Stimulated activated CD8-positive, alpha-beta memory T cell treated with anti-CD3 and anti-CD28 coated beads, Interleukin-12 subunit alpha, Interleukin-12 subunit beta, amount 100 ng/mL, for 24 hours (primary cell): ENCODE results near the gene POLD1.
A peak's percentile ranks its signal among the peaks of the same experiment; 100 is the strongest.
"Not testable (repeated sequence)": the region's sequence is repeated elsewhere in the genome, so short reads cannot be mapped to it uniquely, and the experiment has no call there.

Experiments used
- DNase-seq: peaks from one replicate; pipeline ENCODE4 v3.0.0-alpha.2; 2020; ENCODE audit errors: extremely low read depth

Gene POLD1

DNA sequence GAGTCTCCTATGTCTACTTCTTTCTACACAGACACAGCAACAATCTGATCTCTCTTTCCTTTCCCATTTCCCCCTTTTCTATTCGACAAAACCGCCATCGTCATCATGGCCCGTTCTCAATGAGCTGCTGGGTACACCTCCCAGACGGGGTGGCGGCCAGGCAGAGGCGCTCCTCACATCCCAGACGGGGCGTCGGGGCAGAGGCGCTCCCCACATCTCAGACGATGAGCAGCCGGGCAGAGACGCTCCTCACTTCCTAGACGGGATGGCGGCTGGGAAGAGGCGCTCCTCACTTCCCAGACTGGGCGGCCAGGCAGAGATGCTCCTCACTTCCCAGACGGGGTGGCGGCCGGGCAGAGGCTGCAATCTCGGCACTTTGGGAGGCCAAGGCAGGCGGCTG lies 6.8 kb downstream of the POLD1 start:
- DNase-seq = not testable (repeated sequence)

DNA sequence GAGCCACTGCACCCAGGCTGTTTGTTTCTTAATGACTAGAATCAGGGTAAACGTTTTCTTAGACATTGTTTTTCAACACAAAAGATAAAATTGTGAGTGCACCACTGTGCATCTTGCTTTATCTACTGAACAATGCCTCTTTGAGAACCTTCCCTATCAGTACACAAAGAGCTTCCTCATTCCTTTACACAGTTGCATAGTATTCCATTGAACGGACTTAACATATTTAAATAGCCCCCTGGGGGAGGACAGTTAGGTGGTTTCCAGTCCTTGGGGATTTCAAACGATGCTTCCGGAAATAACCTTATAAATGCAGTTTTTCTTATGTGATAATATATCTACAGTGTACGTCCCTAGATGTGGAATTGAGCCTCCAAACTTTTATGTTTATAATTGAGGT lies 8.6 kb downstream of the POLD1 start:
- DNase-seq = no peak

DNA sequence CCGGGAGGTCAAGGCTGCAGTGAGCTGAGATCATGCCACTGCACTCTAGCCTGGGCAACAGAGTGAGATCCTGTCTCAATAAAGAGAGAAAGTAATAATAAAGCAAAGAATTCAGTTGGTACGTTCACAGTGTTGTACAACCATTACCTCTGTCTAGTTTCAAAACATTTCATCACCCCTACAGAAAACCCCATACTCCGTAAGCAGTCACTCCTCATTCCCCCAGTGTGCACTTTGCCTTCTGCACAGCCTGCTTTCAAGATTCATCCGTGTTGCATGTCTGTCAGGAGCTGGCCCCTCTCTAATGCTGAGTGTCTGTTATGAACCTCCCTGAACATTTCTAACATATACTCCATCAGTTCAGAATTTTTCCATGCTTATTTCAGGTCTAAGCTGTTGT lies 9.4 kb downstream of the POLD1 start:
- no peak for DNase-seq

DNA sequence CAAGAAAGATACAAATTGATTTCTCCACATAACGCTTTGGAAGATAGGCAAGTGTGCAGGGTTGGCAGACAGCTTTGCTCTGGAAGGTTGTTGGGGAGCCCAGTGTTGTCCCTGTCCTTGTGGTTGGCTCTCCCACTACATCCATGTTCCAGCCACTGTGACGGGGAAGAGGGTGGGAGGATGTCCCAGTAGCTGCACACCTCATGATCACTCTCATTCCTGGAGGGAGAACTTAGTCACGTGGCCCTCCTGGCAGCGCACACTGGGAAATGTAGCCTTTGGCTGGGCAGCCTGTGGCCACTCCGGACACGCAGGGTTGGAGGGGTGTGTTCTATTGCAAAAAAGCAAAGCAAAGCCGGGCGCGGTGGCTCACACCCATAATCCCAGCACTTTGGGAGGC lies 9.9 kb downstream of the POLD1 start:
- DNase-seq = no peak

DNA sequence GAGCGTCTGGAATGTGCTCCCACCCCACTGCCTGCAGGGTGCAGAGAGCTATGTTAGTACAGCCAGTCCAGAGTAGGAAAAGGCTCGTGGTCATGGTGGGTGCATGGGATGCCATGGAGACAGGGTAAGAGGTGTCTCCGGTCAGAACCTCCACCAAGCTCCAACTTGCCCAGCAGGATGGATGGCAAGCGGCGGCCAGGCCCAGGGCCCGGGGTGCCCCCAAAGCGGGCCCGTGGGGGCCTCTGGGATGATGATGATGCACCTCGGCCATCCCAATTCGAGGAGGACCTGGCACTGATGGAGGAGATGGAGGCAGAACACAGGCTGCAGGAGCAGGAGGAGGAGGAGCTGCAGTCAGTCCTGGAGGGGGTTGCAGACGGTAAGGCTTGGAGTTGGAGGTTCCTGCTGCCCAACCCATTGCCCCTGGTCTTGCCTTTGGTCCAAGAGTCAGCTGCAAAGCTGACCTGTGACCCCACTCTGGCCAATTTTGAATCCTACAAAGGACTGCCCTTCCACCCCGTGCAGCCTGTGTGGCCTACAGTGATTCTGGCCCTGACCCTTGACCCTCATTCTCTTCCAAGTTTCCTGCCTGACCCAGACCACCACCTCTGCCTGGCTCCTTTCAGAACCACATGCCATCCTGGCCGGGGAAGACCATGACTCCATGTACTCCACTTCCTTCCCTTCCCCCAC lies 14.7 kb downstream of the POLD1 start:
- no peak for DNase-seq

DNA sequence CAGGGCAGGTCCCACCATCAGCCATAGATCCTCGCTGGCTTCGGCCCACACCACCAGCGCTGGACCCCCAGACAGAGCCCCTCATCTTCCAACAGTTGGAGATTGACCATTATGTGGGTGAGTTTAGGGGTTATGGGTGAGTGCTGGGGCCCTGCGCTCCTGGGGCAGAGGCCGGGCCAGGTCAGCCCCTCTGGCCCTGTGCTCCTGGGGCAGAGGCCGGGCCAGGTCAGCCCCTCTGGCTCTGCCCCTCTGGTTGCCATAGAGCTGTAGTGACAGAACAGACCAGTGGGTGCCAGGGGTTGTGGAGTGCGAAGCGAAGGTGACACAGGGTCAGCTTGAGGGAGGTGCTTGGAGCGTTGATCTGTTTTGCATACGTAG lies 15.2 kb downstream of the POLD1 start:
- no peak for DNase-seq

DNA sequence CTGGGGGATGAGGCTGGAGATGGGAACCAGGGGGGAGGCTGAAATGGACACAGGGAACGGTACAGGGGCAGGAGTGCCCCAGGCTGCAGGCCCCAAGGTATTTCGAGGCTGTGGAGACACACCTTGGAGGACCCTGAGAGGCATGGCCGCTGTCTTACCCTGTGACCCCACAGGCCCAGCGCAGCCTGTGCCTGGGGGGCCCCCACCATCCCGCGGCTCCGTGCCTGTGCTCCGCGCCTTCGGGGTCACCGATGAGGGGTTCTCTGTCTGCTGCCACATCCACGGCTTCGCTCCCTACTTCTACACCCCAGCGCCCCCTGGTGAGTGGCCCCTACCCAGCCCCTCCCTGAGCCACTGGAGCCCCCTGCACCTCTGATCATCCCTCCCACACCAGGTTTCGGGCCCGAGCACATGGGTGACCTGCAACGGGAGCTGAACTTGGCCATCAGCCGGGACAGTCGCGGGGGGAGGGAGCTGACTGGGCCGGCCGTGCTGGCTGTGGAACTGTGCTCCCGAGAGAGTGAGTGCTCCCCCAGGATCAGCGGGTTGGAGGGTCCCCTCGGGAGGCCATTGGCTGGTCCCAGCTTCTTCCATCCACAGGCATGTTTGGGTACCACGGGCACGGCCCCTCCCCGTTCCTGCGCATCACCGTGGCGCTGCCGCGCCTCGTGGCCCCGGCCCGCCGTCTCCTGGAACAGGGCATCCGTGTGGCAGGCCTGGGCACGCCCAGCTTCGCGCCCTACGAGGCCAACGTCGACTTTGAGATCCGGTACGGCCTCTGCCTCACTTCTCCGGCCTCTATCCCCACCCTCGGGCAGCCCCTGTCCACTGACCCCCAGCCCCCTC lies 17.7 kb downstream of the POLD1 start:
- no peak for DNase-seq

DNA sequence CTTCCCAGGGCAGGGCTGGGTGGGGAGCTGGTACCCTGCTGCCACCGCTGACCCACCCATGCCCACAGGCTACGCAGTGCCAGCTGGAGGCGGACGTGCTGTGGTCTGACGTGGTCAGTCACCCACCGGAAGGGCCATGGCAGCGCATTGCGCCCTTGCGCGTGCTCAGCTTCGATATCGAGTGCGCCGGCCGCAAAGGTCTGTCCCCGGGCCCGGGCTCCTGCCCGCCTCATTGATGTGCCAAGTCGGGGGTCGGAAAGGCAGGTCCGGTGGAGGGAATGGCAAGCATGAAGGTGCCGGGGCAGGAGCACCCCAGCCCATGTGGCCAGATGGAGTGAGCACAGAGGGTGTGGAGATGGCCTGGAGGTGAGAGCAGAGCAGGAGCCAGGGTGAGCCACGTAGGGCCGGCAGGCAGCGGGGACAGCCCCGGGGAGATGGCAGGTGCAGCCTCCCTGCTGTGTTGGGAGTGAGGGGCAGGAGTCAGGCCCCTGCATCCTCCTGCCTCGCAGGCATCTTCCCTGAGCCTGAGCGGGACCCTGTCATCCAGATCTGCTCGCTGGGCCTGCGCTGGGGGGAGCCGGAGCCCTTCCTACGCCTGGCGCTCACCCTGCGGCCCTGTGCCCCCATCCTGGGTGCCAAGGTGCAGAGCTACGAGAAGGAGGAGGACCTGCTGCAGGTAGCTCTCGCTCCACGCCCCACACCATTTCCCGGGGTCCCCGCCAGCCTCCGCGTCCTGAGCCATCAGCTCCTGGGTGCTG lies 18.6 kb downstream of the POLD1 start:
- DNase-seq = no peak

DNA sequence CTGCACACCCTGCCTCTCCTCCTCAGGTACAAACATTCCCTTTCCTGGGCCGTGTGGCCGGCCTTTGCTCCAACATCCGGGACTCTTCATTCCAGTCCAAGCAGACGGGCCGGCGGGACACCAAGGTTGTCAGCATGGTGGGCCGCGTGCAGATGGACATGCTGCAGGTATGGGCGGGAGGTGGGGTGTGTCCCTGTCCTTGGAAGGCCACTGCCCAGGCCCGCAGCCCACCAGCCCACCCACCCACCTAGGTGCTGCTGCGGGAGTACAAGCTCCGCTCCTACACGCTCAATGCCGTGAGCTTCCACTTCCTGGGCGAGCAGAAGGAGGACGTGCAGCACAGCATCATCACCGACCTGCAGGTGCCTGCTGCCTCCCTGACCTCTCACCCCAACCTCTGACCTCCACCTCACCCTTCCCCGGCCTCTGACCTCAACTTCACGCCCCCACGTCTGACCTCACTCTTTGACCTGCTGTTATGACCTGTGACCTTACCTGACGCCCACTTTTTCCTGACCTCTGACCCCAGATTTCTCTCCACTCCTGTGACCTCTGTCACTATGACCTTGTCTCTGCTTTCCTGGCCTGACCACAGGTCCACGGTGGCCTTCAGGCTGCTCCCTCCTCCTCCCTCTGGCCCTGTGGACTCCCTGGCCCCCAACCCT lies 22.1 kb downstream of the POLD1 start:
- DNase-seq = no peak

DNA sequence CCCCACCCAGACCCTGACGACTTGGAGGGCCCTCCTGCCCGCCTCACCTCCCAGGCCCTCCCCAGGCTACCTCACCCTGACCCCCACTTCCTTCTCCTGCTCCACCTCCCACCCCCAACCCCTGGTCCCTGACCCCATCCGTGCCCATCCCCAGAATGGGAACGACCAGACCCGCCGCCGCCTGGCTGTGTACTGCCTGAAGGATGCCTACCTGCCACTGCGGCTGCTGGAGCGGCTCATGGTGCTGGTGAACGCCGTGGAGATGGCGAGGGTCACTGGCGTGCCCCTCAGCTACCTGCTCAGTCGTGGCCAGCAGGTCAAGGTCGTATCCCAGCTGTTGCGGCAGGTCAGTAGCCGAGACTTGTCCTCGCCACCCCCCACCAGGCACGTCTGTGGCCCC lies 22.7 kb downstream of the POLD1 start:
- no peak for DNase-seq

DNA sequence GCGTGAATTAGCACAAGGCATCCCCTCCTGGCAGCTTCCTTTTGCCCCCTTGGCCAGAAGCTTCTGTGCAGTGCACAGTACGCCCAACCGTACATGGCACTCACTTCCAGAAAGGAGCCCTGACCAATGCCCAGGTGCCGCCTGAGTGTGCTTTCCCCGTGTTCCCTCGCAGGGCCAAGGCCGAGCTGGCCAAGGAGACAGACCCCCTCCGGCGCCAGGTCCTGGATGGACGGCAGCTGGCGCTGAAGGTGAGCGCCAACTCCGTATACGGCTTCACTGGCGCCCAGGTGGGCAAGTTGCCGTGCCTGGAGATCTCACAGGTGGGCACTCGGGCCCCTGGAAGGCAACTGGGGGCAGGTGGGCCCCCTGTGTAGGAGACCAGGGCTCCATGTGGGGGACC lies 25.2 kb downstream of the POLD1 start:
- no peak for DNase-seq

DNA sequence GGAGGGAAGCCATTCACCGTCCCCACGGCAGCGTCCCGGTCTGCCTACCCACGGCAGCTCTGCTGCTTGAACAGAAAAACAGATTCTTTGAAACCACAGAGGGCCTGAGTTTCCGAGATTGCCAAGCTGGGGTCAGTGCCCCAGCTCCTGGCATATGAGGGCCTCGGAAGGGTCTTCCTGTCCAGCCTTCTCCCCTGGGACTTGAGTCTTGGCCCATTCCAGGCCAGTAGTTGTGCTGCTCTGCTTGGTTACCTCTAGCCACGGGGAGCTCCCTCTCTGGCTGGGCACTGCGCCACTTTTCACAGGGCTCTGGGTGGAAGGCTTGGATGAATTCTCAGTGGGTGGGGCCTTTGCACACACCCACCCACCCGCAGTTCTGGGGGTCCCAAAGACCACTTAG lies 26.0 kb downstream of the POLD1 start:
- no peak for DNase-seq

DNA sequence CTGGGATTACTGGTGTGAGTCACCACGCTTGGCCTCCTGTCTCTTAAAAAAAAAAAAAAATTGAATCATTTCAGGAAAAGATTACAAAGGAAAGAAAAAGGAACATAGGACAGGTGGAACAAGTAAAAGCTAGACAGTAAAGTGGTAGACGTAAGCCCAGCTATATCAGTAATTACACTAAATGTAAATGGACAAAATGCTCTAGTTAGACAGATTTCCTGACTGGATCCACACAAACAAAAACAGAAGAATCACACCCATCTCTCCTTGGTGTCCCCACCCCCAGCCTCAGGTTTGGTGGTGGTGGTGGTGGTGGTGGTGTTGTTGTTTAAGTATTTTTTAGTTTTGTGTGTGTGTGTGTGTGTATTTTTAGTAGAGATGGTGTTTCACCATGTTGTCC lies 28.3 kb downstream of the POLD1 start:
- no peak for DNase-seq

DNA sequence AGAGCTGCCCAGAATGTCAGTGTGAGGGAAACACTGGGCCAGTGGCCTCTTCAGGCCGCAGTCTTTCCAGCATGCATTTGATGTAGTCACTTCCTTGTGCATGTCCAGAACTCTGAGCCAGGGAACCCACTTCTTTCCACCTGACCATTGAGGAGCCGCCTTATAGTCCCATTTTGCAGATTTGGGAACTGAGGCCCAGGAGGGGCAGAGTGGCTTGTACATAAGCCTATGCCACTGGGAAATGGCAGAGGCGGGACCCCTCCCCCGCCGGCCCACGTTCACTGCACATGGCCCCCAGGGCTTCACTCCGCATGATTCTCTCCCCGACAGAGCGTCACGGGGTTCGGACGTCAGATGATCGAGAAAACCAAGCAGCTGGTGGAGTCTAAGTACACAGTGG lies 28.9 kb downstream of the POLD1 start:
- no peak for DNase-seq

DNA sequence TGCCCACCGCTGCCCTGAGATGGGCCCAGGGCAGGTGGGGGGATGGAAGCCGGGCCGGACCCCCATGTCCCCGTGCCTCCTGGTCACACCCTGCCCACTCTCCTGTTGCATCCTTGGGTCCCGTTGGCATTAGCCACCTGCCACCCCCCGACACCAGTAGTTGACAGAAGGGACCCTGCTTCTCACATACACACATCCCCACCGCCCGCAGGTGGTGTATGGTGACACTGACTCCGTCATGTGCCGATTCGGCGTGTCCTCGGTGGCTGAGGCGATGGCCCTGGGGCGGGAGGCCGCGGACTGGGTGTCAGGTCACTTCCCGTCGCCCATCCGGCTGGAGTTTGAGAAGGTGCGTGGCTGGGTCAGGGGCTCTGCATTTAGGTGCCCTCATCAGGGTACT lies 29.4 kb downstream of the POLD1 start:
- no peak for DNase-seq

DNA sequence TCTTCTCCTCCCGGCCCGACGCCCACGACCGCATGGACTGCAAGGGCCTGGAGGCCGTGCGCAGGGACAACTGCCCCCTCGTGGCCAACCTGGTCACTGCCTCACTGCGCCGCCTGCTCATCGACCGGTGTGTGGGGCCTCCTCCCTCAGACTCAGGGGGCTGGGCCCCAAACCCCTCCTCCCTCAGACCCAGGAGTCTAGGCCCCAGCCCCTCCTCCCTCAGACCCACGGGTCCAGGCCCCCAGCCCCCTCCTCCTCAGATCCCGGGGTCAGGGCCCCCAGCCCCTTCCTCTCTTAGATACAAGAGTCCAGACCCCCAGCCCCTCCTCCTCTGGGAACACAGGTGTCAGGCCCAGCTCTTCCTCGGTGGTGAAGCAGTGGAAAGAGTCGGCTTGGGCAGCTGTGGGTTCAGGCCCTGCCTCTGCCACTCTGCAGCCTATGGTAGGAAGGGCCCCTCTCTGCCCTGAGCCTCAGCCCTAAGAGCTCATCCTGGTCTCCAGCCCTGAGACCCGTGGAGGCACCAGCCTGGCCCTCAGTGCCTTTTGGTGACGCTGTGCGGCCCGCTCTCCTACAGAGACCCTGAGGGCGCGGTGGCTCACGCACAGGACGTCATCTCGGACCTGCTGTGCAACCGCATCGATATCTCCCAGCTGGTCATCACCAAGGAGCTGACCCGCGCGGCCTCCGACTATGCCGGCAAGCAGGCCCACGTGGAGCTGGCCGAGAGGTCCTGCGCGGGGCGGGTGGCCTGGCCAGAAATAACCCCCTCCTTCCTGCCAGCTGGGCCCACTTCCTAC lies 30.9 kb downstream of the POLD1 start:
- peak; percentile 26 for DNase-seq

DNA sequence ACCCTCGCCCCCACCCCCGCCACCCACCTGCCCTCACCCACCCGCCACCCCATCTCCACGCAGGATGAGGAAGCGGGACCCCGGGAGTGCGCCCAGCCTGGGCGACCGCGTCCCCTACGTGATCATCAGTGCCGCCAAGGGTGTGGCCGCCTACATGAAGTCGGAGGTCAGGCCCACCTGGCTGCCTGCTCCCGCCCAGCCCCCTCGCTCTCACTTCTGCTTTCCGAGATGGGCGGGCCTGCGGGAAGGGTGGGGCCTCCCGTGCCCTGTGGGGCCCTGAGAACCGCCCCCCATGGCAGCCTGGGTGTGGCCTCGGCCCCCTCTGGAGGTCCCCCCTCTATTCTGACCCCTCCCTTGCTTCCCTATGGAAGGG lies 31.5 kb downstream of the POLD1 start:
- DNase-seq = no peak

DNA sequence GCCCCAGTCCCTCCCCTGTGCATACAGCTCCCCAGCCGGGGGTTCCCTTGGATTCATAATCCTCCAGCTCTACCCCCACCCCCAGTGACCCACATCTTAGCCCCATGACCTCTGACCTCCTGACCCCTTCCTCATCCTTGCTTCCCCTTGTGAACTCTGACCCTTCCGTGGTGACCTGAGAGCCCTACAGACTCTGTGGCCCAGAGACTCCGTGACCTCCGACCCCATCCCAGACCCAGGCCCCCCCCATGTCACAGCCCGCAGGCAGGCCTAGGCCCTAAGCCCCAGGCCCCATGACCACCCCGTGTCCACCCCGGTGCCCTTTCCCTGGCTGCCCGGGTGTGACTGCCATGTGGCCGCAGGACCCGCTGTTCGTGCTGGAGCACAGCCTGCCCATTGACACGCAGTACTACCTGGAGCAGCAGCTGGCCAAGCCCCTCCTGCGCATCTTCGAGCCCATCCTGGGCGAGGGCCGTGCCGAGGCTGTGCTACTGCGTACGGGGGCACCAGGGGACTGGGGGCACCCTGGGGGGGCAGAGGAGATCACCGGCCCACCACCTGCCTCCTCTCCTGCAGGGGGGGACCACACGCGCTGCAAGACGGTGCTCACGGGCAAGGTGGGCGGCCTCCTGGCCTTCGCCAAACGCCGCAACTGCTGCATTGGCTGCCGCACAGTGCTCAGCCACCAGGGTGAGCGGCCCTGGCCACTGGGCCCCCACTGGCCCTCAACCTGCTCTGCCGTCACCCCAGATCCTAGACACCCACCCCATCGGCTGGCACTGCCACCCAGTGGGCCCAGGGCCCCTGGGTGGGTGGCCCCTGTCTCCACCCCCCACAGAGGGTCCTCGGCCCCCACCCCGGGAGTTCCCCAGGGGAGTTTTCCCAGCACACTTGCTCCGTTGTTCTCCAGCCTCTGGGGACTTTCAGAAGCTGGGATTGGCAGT lies 32.2 kb downstream of the POLD1 start:
- DNase-seq = no peak

DNA sequence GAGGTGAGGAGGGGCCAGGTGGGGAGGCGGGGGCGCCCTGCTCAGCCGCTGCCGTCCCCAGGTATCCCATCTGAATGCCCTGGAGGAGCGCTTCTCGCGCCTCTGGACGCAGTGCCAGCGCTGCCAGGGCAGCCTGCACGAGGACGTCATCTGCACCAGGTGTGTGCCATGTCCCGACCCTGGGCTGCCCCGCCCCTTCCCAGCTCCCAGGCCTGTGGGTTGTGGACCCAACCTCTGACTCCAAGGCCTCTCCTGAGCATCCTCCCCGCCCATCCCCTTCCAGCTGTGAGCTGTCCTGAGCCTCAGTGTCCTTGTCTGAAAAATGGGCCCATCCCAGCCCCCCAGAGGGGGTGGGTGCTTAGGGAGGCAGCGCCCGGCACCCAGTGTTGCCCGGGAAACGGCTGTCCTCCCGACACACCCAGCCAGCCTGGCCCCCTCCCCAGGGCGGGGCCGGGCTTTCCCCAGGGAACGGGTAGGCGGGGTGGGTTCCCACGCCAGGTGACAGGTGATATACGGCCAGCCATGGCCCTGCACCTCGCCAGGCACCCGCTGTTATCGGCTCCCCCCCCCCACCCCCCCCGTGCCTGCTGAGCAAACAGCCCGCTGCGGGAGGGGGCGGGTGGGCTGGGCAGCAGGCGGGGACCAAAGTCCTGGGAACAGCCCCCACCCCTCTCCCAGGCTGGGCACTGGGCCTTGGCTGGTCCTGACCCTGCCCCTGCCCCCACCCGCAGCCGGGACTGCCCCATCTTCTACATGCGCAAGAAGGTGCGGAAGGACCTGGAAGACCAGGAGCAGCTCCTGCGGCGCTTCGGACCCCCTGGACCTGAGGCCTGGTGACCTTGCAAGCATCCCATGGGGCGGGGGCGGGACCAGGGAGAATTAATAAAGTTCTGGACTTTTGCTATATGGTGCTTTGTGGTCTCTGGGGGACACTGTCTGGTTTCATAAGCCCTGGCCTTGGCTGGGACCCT lies 33.2 kb downstream of the POLD1 start:
- DNase-seq = no peak
